HG03469 (cell line): ENCODE measurements around the gene FAM200B.
"Not testable (repeated sequence)": the region's sequence is repeated elsewhere in the genome, so short reads cannot be mapped to it uniquely, and the experiment has no call there.

Source experiments
- ATAC-seq: cut with Tn5 transposase; IDR thresholded peaks from one replicate; pipeline ENCODE4 v1.9.1; 2021; ENCODE audit warnings: mild to moderate bottlenecking, moderate library complexity, moderate number of reproducible peaks; ENCODE audit not compliant: unreplicated experiment

FAM200B gene

GRCh38 chr4:15729910-15730533, 48.4 kb downstream of the FAM200B start:
- peak; percentile 46 for ATAC-seq

GRCh38 chr4:15733061-15733460, 51.4 kb downstream of the FAM200B start:
- not testable (repeated sequence) for ATAC-seq

GRCh38 chr4:15735536-15735935, 53.9 kb downstream of the FAM200B start:
- ATAC-seq, result no peak

- ATAC-seq, result no peak
Measured at GRCh38 chr4:15736514-15737050, 55.0 kb downstream of the FAM200B start.

- no peak for ATAC-seq
Measured at GRCh38 chr4:15737255-15737654, 55.6 kb downstream of the FAM200B start.

GRCh38 chr4:15738877-15739276, 57.2 kb downstream of the FAM200B start:
- no peak for ATAC-seq
